SJCRH30 (cell line): ENCODE data around the gene MFAP1. TPM values are rescaled to one million over a fixed set of nuclear protein-coding genes. Genes with fewer than 3 reads are reported as not detected.
A peak's percentile ranks its signal among the peaks of the same experiment; 100 is the strongest.

Experiments used
- DNase-seq, 2 experiments: peaks; one replicate each; pipeline ENCODE4 v3.0.0-alpha.2; 2015 to 2020
- H3K27ac ChIP-seq: fragments of 250-450 bp; sonication (Bioruptor Pico); 2 replicates; pipeline ENCODE4 v1.5.1; 2020; ENCODE audit warnings: mild to moderate bottlenecking, moderate library complexity
- H3K27me3 ChIP-seq: fragments of 250-450 bp; sonication (Bioruptor Pico); 2 replicates; pipeline ENCODE4 v1.5.1; 2020; ENCODE audit warnings: mild to moderate bottlenecking, moderate library complexity
- H3K36me3 ChIP-seq: fragments of 250-450 bp; sonication (Bioruptor Pico); 2 replicates; pipeline ENCODE4 v1.5.1; 2020; ENCODE audit warnings: mild to moderate bottlenecking, moderate library complexity
- H3K4me1 ChIP-seq: fragments of 250-450 bp; sonication (Bioruptor Pico); 2 replicates; pipeline ENCODE4 v1.5.1; 2020; ENCODE audit warnings: mild to moderate bottlenecking, moderate library complexity
- H3K4me3 ChIP-seq: fragments of 250-450 bp; sonication (Bioruptor Pico); 2 replicates; pipeline ENCODE4 v1.5.1; 2020; ENCODE audit warnings: mild to moderate bottlenecking, moderate library complexity
- H3K9me3 ChIP-seq: fragments of 250-450 bp; sonication (Bioruptor Pico); replicated peaks from 2 replicates; pipeline ENCODE4 v1.5.1; 2020; ENCODE audit warnings: mild to moderate bottlenecking, moderate library complexity
- total RNA-seq: library from RNA; depleted of rRNA; stranded (reverse); fragments of >200 nt; shearing (Covaris generic); gene quantifications from 2 replicates; pipeline ENCODE4 v1.2.3, GENCODE V29; 2014; rRNA removed

MFAP1 gene
- total RNA-seq, 1 experiment from 2014 or later: 48.4 TPM

DNA sequence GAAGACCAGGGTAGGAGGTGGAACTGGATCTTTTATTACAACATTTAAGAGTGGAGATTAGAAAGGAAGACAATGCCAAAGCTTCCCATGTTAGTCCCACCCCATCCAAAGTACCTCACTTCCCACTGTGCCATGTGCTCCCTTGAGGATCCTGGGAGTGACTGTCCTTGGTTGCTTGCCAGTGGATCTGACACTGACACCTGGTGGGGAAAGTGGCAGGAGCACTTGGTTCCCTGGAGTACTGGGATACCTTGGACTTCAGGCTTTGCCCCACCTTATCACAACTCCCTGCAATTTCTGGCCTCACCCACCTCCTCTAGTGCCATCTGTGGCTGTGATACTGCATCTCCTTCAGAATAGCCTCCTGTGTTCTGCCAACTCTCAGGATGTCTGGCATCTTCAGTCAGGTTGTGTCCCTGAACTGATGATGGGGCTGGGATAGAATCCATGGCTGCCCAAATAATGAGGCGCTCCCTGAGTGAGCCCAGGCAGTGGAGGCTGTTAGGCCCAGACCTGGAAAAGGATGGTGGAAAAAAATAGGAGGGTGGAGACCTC is 49.0 kb downstream of the MFAP1 start:
- Histone ChIP-seq H3K36me3 (peaks cover 27% of the 10 kb centered on the region), H3K4me1 (no peaks in the 10 kb centered on the region), H3K27ac (no peak overlapping the region), H3K4me3 (no peak overlapping the region), H3K27me3 (no peaks in the 10 kb centered on the region), H3K9me3 (no peaks in the 10 kb centered on the region)
- DNase-seq: peak; percentile 34 to 56

- H3K27me3 ChIP-seq: no peaks in the 10 kb centered on the region
- no peaks in the 10 kb centered on the region for H3K9me3 ChIP-seq
- H3K4me1 ChIP-seq: no peaks in the 10 kb centered on the region
- H3K27ac ChIP-seq: no peak overlapping the region
- no peak overlapping the region for H3K4me3 ChIP-seq
- DNase-seq: no peak
- peaks cover 41% of the 10 kb centered on the region for H3K36me3 ChIP-seq
Measured at GRCh38 chr15:43774062-43774461, 50.4 kb downstream of the MFAP1 start.

- no peaks in the 10 kb centered on the region for H3K4me1 ChIP-seq
- H3K9me3 ChIP-seq: no peaks in the 10 kb centered on the region
- no peaks in the 10 kb centered on the region for H3K27me3 ChIP-seq
- no peak overlapping the region for H3K27ac ChIP-seq
- peaks cover 48% of the 10 kb centered on the region for H3K36me3 ChIP-seq
- DNase-seq: no peak
- no peak overlapping the region for H3K4me3 ChIP-seq
Measured at GRCh38 chr15:43772624-43773023, 51.9 kb downstream of the MFAP1 start.

- Histone ChIP-seq H3K27ac (no peak overlapping the region), H3K36me3 (peaks cover 54% of the 10 kb centered on the region), H3K4me3 (no peak overlapping the region), H3K4me1 (no peaks in the 10 kb centered on the region), H3K27me3 (no peaks in the 10 kb centered on the region), H3K9me3 (no peaks in the 10 kb centered on the region)
- no peak for DNase-seq
Measured at GRCh38 chr15:43771816-43772215, 52.7 kb downstream of the MFAP1 start.

GRCh38 chr15:43769584-43770228 is 54.8 kb downstream of the MFAP1 start:
- Histone ChIP-seq H3K36me3 (peaks cover 73% of the 10 kb centered on the region), H3K4me1 (no peaks in the 10 kb centered on the region), H3K27ac (no peak overlapping the region), H3K9me3 (no peaks in the 10 kb centered on the region), H3K27me3 (no peaks in the 10 kb centered on the region), H3K4me3 (no peak overlapping the region)
- peak; percentile 57 to 75 for DNase-seq

DNA sequence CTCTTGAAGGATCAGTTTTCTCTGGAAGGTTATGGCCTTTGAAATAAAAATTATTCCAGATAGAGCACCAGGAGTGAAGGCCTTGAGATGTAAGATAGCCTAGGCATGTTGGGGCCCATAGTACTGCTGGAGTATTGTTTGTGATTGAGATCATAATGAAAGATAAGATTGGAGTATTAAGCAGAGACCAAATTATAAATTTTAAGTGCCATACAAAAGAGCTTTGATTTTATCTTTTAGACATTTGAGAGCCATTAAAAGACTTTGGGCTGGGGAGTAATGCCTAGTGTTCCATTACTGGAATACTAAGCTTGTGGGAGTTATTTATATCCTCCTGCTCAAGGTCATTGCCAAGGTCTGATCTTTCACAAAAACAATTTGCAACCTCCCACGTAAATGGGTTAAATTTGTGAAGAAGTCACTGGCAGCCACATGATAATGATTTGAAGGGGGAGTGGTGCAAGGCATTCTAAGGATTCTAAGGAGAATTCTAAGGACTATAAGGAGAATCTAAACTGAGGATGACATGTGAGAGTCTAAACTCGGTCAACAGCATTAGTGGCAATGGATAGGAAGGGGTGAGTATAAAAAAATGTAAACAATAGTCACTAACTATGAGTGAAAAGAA is 60.6 kb downstream of the MFAP1 start:
- Histone ChIP-seq H3K4me1 (no peaks in the 10 kb centered on the region), H3K36me3 (peaks cover 79% of the 10 kb centered on the region), H3K27me3 (no peaks in the 10 kb centered on the region), H3K27ac (no peak overlapping the region), H3K4me3 (no peak overlapping the region), H3K9me3 (no peaks in the 10 kb centered on the region)
- DNase-seq: no peak

GRCh38 chr15:43762824-43763223 is 61.7 kb downstream of the MFAP1 start:
- Histone ChIP-seq H3K9me3 (no peaks in the 10 kb centered on the region), H3K27ac (no peak overlapping the region), H3K4me1 (no peaks in the 10 kb centered on the region), H3K4me3 (no peak overlapping the region), H3K27me3 (no peaks in the 10 kb centered on the region), H3K36me3 (peaks cover 82% of the 10 kb centered on the region)
- no peak for DNase-seq

Other genes with a start within 250 kb of the MFAP1 start
- 14.3 and 15.6 TPM in 2 replicates for gene PPIP5K1, start 234.5 kb downstream of the MFAP1 start, total RNA-seq
- gene CKMT1B, start 230.7 kb downstream of the MFAP1 start, total RNA-seq: 0.43 TPM in 1 of 2 replicates, not detected in the other
- 0.13 and 0.42 TPM in 2 replicates for gene STRC, start 205.9 kb downstream of the MFAP1 start, total RNA-seq
- gene CATSPER2, start 175.8 kb downstream of the MFAP1 start, total RNA-seq: 1.3 and 1.4 TPM in 2 replicates
- gene CKMT1A, start 130.8 kb downstream of the MFAP1 start, total RNA-seq: 0.20 TPM in 1 of 2 replicates, not detected in the other
- gene PDIA3, start 78.3 kb downstream of the MFAP1 start, total RNA-seq: 204 and 229 TPM in 2 replicates
- gene ELL3, start 47.7 kb downstream of the MFAP1 start, total RNA-seq: not detected in 2 replicates
- 471 and 504 TPM in 2 replicates for gene SERF2, start 32.4 kb downstream of the MFAP1 start, total RNA-seq
- gene SERINC4, start 24.5 kb downstream of the MFAP1 start, total RNA-seq: not detected in 2 replicates
- 9.4 and 10.5 TPM in 2 replicates for gene HYPK, start 24.1 kb downstream of the MFAP1 start, total RNA-seq
- 59.6 and 71.8 TPM in 2 replicates for gene WDR76, start 2.3 kb upstream of the MFAP1 start, total RNA-seq